ENCODE data around the gene MTUS2. TPM values are rescaled to one million over a fixed set of nuclear protein-coding genes. Genes with fewer than 3 reads are reported as not detected.

MTUS2 gene
- total RNA-seq, 1 donor from 2014 or later, result 81.4 TPM

- no peak for DNase-seq (ENCODE audit: low spot score)
- intact Hi-C loops (cut with DNase I), result no loop called here
Measured at GRCh38 chr13:29266261-29266660, 446.1 kb downstream of the MTUS2 start.

GRCh38 chr13:29266756-29267733, 446.9 kb downstream of the MTUS2 start:
- intact Hi-C loops (cut with DNase I), result no loop called here
- no peak for DNase-seq (ENCODE audit: low spot score)

GRCh38 chr13:29270271-29270985, 450.3 kb downstream of the MTUS2 start:
- intact Hi-C loops (cut with DNase I), result no loop called here
- DNase-seq (ENCODE audit: low spot score), result no peak

- no peak for DNase-seq (ENCODE audit: low spot score)
- intact Hi-C loops (cut with DNase I), result no loop called here
Measured at GRCh38 chr13:29271606-29272005, 451.5 kb downstream of the MTUS2 start.

GRCh38 chr13:29279356-29280254, 459.5 kb downstream of the MTUS2 start:
- DNase-seq (ENCODE audit: low spot score), result no peak
- intact Hi-C loops (cut with DNase I), result no loop called here

GRCh38 chr13:29281932-29282495, 461.9 kb downstream of the MTUS2 start:
- no peak for DNase-seq (ENCODE audit: low spot score)
- intact Hi-C loops (cut with DNase I), result no loop called here

GRCh38 chr13:29284726-29285125, 464.6 kb downstream of the MTUS2 start:
- DNase-seq (ENCODE audit: low spot score), result no peak
- intact Hi-C loops (cut with DNase I), result no loop called here

GRCh38 chr13:29287237-29287636, 467.1 kb downstream of the MTUS2 start:
- intact Hi-C loops (cut with DNase I), result no loop called here
- no peak for DNase-seq (ENCODE audit: low spot score)

GRCh38 chr13:29292045-29292444, 471.9 kb downstream of the MTUS2 start:
- DNase-seq (ENCODE audit: low spot score), result no peak
- intact Hi-C loops (cut with DNase I), result no loop called here

- DNase-seq (ENCODE audit: low spot score), result no peak
- intact Hi-C loops (cut with DNase I), result no loop called here
Measured at GRCh38 chr13:29294821-29295220, 474.7 kb downstream of the MTUS2 start.

GRCh38 chr13:29301027-29301426, 480.9 kb downstream of the MTUS2 start:
- no peak for DNase-seq (ENCODE audit: low spot score)
- intact Hi-C loops (cut with DNase I), result no loop called here

- intact Hi-C loops (cut with DNase I), result no loop called here
- no peak for DNase-seq (ENCODE audit: low spot score)
Measured at GRCh38 chr13:29304148-29304547, 484.0 kb downstream of the MTUS2 start.

GRCh38 chr13:29310806-29311205, 490.7 kb downstream of the MTUS2 start:
- intact Hi-C loops (cut with DNase I), result no loop called here
- no peak for DNase-seq (ENCODE audit: low spot score)

GRCh38 chr13:29315847-29316246, 495.7 kb downstream of the MTUS2 start:
- DNase-seq (ENCODE audit: low spot score), result no peak
- intact Hi-C loops (cut with DNase I), result no loop called here

- no peak for DNase-seq (ENCODE audit: low spot score)
Measured at GRCh38 chr13:29317828-29318227, 497.7 kb downstream of the MTUS2 start.

GRCh38 chr13:29318741-29319140, 498.6 kb downstream of the MTUS2 start:
- intact Hi-C loops (cut with DNase I), result no loop called here
- no peak for DNase-seq (ENCODE audit: low spot score)

More at GRCh38 chr13:29317828-29318227, 497.7 kb downstream of the MTUS2 start:
- intact Hi-C loops (cut with DNase I), result no loop called here

GRCh38 chr13:29319451-29319850, 499.3 kb downstream of the MTUS2 start:
- no peak for DNase-seq (ENCODE audit: low spot score)
- intact Hi-C loops (cut with DNase I), result no loop called here

GRCh38 chr13:29323954-29324353, 503.8 kb downstream of the MTUS2 start:
- intact Hi-C loops (cut with DNase I), result no loop called here
- no peak for DNase-seq (ENCODE audit: low spot score)

- DNase-seq (ENCODE audit: low spot score), result no peak
- intact Hi-C loops (cut with DNase I), result no loop called here
Measured at GRCh38 chr13:29324601-29325000, 504.5 kb downstream of the MTUS2 start.
